ENCODE data around the gene ORAI3.

The ORAI3 gene

DNA sequence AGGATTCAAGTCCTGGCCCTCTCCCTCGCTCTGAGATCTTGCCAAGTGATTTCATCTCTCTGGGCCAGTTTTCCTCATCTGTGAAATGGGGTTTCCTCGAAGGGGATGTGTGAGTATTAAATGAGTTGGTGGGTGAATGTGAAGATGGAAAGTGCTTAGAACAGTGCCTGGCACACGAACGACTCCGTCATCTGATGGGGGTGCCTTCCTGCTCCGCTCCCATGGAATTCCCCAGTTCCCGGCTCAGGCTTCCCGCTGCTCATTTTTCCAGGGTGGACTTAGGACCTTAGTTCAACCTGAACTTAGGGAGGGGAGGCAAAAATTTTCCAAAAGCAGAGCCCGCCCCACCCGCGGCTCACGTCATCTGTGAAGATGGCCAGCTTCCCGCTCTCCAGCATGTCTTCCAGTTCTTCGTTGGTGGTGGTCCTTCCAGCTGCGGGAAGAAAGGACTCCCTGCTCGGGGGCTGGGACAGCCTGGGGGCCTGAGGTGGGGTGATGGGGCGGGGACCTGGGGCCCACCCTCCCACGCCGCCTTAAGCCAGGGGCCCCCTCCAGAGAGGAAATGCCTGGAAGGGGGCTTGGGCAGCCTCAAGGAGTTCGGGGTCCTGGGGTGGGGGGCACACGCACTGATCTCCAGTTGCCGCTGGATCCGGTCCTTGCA lies 47.6 kb downstream of the ORAI3 start:
- no peak for DNase-seq
- TF ChIP-seq, protein P1, sequence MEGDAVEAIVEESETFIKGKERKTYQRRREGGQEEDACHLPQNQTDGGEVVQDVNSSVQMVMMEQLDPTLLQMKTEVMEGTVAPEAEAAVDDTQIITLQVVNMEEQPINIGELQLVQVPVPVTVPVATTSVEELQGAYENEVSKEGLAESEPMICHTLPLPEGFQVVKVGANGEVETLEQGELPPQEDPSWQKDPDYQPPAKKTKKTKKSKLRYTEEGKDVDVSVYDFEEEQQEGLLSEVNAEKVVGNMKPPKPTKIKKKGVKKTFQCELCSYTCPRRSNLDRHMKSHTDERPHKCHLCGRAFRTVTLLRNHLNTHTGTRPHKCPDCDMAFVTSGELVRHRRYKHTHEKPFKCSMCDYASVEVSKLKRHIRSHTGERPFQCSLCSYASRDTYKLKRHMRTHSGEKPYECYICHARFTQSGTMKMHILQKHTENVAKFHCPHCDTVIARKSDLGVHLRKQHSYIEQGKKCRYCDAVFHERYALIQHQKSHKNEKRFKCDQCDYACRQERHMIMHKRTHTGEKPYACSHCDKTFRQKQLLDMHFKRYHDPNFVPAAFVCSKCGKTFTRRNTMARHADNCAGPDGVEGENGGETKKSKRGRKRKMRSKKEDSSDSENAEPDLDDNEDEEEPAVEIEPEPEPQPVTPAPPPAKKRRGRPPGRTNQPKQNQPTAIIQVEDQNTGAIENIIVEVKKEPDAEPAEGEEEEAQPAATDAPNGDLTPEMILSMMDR (IDR thresholded peaks at IDR 0.05; ENCODE audit: low read depth, low read length), result no peak
- H3K27me3 ChIP-seq, result no peaks in the 10 kb centered on the region
- no peaks in the 10 kb centered on the region for H3K9me3 ChIP-seq
- H3K36me3 ChIP-seq, result no peaks in the 10 kb centered on the region
- H3K4me3 ChIP-seq (ENCODE audit: low read depth, low read length), result peak overlapping the region; percentile 55
- H3K4me1 ChIP-seq, result peaks cover 7% of the 10 kb centered on the region; the same call in 1 of the 2 replicates

DNA sequence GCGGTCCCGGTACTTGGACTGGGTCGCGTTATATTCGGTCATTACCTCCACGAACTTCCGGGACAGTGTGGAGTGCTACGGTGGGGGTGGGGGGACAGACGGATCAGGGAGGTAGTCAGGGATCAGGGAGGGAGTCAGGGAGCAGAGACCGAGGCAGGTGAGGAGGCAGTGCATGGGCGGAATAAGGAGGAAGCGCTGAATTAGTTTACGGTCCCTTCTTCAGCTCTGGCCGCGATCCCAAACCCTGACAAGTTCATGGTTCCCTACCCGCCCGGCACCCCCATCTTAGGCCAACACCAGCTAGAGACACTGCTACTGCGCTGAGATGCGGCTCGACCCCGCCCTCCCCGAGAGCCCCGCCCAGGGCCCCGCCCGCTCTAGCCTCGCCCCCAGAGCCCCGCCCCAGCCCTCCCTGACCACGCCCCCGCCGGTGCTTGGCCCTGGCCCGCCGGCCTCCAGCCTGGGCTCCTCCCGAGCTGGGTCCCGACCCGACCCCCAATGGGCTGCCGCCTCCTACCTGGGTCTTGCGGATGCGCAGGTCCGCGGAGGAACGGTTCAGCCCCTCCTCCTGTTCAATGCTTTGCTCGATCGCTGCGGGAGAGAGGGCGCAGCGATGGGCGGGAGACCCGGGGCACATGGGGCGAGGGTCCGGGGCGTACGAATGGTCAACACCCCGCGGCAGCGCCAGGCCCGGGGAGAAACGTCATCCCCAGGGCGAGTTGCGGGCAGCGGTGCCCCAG lies 48.3 kb downstream of the ORAI3 start:
- DNase-seq, result peak; percentile 86
- no peaks in the 10 kb centered on the region for H3K27me3 ChIP-seq
- TF ChIP-seq, protein P1 (IDR thresholded peaks at IDR 0.05; ENCODE audit: low read depth, low read length), result no peak
- H3K36me3 ChIP-seq, result no peaks in the 10 kb centered on the region
- no peaks in the 10 kb centered on the region for H3K9me3 ChIP-seq
- peaks cover 7% of the 10 kb centered on the region; the same call in 1 of the 2 replicates for H3K4me1 ChIP-seq
- H3K4me3 ChIP-seq (ENCODE audit: low read depth, low read length), result peak overlapping the region; percentile 55

DNA sequence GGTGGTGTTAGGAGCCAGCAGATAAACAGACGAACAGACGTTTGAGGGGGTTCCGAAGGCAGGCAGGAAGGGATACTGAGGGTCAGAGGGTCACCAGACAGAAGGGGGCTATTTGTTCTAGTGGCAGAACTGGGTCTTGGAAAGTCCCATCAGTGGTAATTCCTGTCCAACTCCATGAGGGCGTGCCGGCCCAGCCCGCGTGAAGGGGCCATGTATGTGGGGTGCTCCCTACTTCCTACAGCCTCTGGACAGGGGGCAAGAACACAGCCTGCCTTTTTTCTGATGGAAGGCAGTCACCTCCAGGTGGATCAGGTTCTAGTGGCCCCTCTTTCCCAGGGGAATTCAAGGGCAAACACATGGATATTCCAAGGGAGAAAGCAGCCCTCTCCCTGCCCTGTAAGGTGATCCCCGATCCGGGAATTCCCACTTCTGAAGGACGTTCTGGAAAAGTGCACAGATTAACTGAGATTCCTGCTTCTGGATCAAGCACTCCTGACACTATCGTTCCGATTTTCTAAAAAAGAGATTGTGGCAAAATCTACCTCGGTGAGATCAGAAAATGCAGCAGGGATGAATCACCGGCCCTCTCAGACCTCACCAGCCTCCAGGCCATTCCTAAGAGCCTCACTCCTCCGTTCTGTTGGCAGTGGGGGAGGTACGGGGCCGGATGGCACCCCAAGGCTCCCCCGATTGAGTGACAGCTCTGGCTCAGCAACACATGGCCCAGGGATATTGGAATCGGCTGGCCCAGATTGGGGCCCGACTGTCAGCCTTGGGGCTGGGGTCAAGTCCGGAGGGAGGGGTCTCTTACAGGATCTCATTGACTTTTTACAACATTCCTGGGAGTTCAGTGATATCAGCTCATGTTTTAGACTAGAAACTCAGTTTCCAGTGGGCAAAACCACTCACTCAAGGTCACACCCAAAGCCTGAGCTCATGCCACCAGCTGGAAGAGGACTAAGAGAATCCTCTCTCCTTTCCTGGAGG lies 49.1 kb downstream of the ORAI3 start:
- no peaks in the 10 kb centered on the region for H3K27me3 ChIP-seq
- no peak for DNase-seq
- peak overlapping the region; percentile 55 for H3K4me3 ChIP-seq (ENCODE audit: low read depth, low read length)

DNA sequence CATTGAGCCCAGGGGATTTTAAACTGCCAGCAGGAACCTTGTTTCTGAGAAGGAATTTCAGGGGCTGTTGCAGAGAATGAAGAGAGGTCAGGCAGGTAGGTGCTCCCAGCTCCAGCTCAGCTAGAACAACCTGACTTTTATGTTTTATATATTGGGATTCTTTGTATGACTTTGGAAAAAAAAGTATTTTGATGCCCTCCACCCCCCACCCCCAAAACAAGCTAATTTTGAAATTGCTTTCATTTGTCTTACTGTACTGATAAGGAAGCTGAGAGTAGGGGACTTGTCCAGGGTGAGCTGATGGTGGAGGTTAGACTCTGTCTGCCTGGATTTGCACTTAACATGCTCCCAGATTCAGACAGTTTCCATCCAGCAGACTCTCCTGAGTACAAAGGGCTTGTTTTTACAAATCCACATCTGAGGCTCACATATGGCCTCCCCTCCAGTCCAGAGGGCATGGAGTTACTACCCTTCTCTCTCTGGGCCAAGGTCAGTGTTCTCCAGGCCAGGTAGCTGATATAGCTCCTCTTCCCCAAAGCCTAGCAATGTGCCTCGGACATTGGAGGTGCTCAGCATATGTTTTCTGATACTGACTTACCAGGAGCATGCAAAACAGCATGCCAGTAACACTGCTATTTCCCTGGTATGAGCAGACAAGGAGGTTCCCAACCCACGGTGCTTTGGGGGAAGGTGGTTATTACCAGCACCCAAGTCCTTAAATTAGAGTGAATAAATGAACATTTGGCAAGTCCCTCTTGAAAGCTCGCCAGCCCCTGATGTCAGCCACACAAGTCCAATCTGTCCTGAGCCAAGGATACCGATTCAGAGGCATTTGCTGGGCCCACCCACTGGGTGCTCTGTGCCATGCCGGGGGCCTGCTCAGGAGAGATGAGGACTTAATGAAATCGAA lies 50.2 kb downstream of the ORAI3 start:
- DNase-seq, result no peak
- Histone ChIP-seq H3K9me3 (no peaks in the 10 kb centered on the region), H3K4me3 (ENCODE audit: low read depth, low read length) (no peak overlapping the region), H3K36me3 (no peaks in the 10 kb centered on the region), H3K27me3 (no peaks in the 10 kb centered on the region), H3K4me1 (no peaks in the 10 kb centered on the region)
- TF ChIP-seq, protein P1 (IDR thresholded peaks at IDR 0.05; ENCODE audit: low read depth, low read length), result no peak

More for the DNA sequence above, 49.1 kb downstream of the ORAI3 start:
- peaks cover 3% of the 10 kb centered on the region; the same call in 1 of the 2 replicates for H3K4me1 ChIP-seq
- TF ChIP-seq, protein P1 (IDR thresholded peaks at IDR 0.05; ENCODE audit: low read depth, low read length), result no peak
- H3K9me3 ChIP-seq, result no peaks in the 10 kb centered on the region
- no peaks in the 10 kb centered on the region for H3K36me3 ChIP-seq

DNA sequence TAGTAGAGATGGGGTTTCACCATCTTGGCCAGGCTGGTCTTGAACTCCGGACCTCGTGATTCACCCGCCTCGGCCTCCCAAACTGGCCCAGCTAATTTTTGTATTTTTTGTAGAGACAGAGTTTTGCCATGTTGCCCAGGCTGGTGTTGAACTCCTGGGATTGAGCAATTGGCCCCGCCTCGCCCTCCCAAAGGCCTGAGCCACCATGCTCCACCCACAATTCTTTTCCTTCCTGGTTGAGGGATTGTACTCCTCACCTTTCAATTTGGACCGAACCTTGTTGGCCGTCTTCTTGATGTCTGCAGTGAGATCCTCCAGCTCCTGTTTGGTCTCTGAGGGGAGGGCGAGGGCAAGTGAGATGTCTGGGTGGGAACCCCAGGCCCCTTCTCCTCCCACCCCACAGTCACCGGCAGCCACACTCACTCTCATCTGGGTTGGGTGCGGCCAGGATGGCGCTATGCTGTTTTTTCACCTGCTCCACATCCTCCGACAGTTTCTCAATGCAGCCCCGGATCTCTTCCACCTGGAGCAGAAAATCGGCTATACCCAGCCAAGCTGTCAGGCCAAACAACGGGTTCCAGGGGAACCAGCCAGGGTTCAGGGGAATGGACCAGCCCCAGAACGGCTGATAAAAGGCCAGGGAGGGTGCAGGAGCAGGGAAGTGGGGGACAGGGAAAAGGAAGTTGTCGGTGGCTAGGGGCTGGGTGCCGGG lies 52.0 kb downstream of the ORAI3 start:
- no peaks in the 10 kb centered on the region for H3K27me3 ChIP-seq
- no peak for DNase-seq
- TF ChIP-seq, protein P1 (IDR thresholded peaks at IDR 0.05; ENCODE audit: low read depth, low read length), result no peak

More for the DNA sequence above, 52.0 kb downstream of the ORAI3 start:
- Histone ChIP-seq H3K36me3 (no peaks in the 10 kb centered on the region), H3K4me3 (ENCODE audit: low read depth, low read length) (no peak overlapping the region), H3K9me3 (no peaks in the 10 kb centered on the region), H3K4me1 (no peaks in the 10 kb centered on the region)

Measured in BE2C (cell line).